ENCODE results near the gene USP17L20. TPM values are rescaled to one million over a fixed set of nuclear protein-coding genes. Genes with fewer than 3 reads are reported as not detected.
"Not testable (repeated sequence)": the region's sequence is repeated elsewhere in the genome, so short reads cannot be mapped to it uniquely, and the experiment has no call there.

Gene USP17L20
- total and polyA plus RNA-seq, 4 donors, result not detected

DNA sequence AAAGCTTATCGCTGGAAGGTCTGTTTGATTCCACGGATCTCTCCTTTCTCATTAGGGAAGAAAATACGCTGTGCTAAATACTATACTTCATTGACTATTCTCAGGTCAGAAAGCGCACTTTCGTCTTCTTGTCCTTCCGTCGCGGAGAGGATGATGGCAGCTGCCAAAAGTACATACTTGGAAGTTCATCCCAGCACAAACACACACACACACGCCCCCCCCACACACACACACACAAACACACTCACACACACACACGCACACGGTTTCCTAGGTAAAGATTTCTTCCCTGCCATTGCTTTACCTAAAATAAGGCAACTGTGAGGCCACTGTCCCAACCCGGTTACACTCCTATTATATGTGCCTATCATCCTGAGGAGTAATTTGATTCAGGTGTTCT is 19.5 kb upstream of the USP17L20 start:
- not testable (repeated sequence) for H3K4me3 ChIP-seq; H3K27ac ChIP-seq (ENCODE audit: low read depth in 1 of 2, low read length in 1 of 2); ATAC-seq (ENCODE audit: insufficient read depth, low FRiP score); H3K27me3 ChIP-seq (ENCODE audit: control insufficient read depth in 3 of 3, insufficient read depth in 3 of 3, low read length in 2 of 3); DNase-seq; H3K4me1 ChIP-seq (ENCODE audit: control insufficient read depth in 5 of 5, insufficient read depth in 5 of 5, low read length in 5 of 5); H3K36me3 ChIP-seq (ENCODE audit: control insufficient read depth in 4 of 4, insufficient read depth in 4 of 4, low read length in 4 of 4); H3K9ac ChIP-seq (ENCODE audit: insufficient read depth in 1 of 2, low read length in 2 of 2); H3K9me3 ChIP-seq (ENCODE audit: control insufficient read depth in 4 of 4, insufficient read depth in 3 of 4, low read length in 3 of 4)
- WGBS, 2 donors, result 72 to 83% methylated on average over 9 to 11 of the region's 12 CpGs

DNA sequence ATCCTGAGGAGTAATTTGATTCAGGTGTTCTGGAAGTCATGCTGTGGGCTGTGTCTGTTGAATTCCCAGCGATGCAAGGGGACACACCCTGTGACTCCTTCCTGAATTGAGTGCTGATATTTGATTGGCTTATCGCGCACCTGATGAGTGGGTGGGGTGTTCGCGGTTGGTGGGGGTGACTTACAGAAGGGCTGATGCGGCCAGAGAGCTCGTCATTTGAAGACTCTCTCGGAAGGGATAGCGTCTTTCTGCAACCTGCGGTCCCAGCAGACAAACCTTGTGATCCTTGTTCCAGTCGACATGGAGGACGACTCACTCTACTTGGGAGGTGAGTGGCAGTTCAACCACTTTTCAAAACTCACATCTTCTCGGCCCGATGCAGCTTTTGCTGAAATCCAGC is 14.3 kb upstream of the USP17L20 start, which contains the start of gene USP17L17:
USP17L17 (plus strand) TSS at position 301 of the 400 bp plus-strand sequence; CDS start at position 301, 0 bp downstream.
- H3K4me3 ChIP-seq; DNase-seq; H3K27ac ChIP-seq (ENCODE audit: low read depth in 1 of 2, low read length in 1 of 2); ATAC-seq (ENCODE audit: insufficient read depth, low FRiP score); H3K9me3 ChIP-seq (ENCODE audit: control insufficient read depth in 4 of 4, insufficient read depth in 3 of 4, low read length in 3 of 4); H3K27me3 ChIP-seq (ENCODE audit: control insufficient read depth in 3 of 3, insufficient read depth in 3 of 3, low read length in 2 of 3); H3K9ac ChIP-seq (ENCODE audit: insufficient read depth in 1 of 2, low read length in 2 of 2); H3K36me3 ChIP-seq (ENCODE audit: control insufficient read depth in 4 of 4, insufficient read depth in 4 of 4, low read length in 4 of 4); H3K4me1 ChIP-seq (ENCODE audit: control insufficient read depth in 5 of 5, insufficient read depth in 5 of 5, low read length in 5 of 5): not testable (repeated sequence)
- WGBS, 2 donors, result 92% methylated on average over 5 of the region's 14 CpGs

DNA sequence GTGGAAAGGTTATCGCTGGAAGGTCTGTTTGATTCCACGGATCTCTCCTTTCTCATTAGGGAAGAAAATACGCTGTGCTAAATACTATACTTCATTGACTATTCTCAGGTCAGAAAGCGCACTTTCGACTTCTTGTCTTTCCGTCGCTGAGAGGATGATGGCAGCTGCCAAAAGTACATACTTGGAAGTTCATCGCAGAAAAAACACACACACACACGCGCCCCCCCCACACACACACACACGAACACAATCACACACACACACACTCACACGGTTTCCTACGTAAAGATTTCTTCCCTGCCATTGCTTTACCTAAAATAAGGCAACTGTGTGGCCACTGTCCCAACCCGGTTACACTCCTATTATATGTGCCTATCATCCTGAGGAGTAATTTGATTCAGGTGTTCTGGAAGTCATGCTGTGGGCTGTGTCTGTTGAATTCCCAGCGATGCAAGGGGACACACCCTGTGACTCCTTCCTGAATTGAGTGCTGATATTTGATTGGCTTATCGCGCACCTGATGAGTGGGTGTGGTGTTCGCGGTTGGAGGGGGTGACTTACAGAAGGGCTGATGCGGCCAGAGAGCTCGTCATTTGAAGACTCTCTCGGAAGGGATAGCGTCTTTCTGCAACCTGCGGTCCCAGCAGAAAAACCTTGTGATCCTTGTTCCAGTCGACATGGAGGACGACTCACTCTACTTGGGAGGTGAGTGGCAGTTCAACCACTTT is 9.8 kb upstream of the USP17L20 start, which contains the start of gene USP17L18:
USP17L18 (plus strand) TSS at position 678 of the 728 bp plus-strand sequence; CDS start at position 678, 0 bp downstream.
- not testable (repeated sequence) for H3K36me3 ChIP-seq (ENCODE audit: control insufficient read depth in 4 of 4, insufficient read depth in 4 of 4, low read length in 4 of 4); H3K27me3 ChIP-seq (ENCODE audit: control insufficient read depth in 3 of 3, insufficient read depth in 3 of 3, low read length in 2 of 3); H3K9ac ChIP-seq (ENCODE audit: insufficient read depth in 1 of 2, low read length in 2 of 2); H3K9me3 ChIP-seq (ENCODE audit: control insufficient read depth in 4 of 4, insufficient read depth in 3 of 4, low read length in 3 of 4); ATAC-seq (ENCODE audit: insufficient read depth, low FRiP score); H3K27ac ChIP-seq (ENCODE audit: low read depth in 1 of 2, low read length in 1 of 2); H3K4me1 ChIP-seq (ENCODE audit: control insufficient read depth in 5 of 5, insufficient read depth in 5 of 5, low read length in 5 of 5); H3K4me3 ChIP-seq
- DNase-seq, result peak in 1 of 3 donors; percentile 12
- 88 to 89% methylated on average over 14 to 15 of the region's 26 CpGs for WGBS, 2 donors

DNA sequence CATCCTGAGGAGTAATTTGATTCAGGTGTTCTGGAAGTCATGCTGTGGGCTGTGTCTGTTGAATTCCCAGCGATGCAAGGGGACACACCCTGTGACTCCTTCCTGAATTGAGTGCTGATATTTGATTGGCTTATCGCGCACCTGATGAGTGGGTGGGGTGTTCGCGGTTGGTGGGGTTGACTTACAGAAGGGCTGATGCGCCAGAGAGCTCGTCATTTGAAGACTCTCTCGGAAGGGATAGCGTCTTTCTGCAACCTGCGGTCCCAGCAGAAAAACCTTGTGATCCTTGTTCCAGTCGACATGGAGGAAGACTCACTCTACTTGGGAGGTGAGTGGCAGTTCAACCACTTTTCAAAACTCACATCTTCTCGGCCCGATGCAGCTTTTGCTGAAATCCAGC is 4.8 kb upstream of the USP17L20 start, which contains the start of gene USP17L19:
USP17L19 (plus strand) TSS at position 301 of the 400 bp plus-strand sequence; CDS start at position 301, 0 bp downstream.
- not testable (repeated sequence) for H3K27me3 ChIP-seq (ENCODE audit: control insufficient read depth in 3 of 3, insufficient read depth in 3 of 3, low read length in 2 of 3); H3K27ac ChIP-seq (ENCODE audit: low read depth in 1 of 2, low read length in 1 of 2)
- no CpG with 5 or more reads among the region's 13 CpGs for WGBS, 2 donors

DNA sequence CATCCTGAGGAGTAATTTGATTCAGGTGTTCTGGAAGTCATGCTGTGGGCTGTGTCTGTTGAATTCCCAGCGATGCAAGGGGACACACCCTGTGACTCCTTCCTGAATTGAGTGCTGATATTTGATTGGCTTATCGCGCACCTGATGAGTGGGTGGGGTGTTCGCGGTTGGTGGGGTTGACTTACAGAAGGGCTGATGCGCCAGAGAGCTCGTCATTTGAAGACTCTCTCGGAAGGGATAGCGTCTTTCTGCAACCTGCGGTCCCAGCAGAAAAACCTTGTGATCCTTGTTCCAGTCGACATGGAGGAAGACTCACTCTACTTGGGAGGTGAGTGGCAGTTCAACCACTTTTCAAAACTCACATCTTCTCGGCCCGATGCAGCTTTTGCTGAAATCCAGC is 4.6 kb downstream of the USP17L20 start, which contains the start of gene USP17L21:
USP17L21 (plus strand) TSS at position 301 of the 400 bp plus-strand sequence; CDS start at position 301, 0 bp downstream.
- no CpG with 5 or more reads among the region's 13 CpGs for WGBS, 2 donors
- H3K9ac ChIP-seq (ENCODE audit: insufficient read depth in 1 of 2, low read length in 2 of 2); H3K27me3 ChIP-seq (ENCODE audit: control insufficient read depth in 3 of 3, insufficient read depth in 3 of 3, low read length in 2 of 3): not testable (repeated sequence)

More for the DNA sequence above, 4.8 kb upstream of the USP17L20 start, which contains the start of gene USP17L19:
- H3K4me3 ChIP-seq; DNase-seq; H3K4me1 ChIP-seq (ENCODE audit: control insufficient read depth in 5 of 5, insufficient read depth in 5 of 5, low read length in 5 of 5); ATAC-seq (ENCODE audit: insufficient read depth, low FRiP score); H3K9ac ChIP-seq (ENCODE audit: insufficient read depth in 1 of 2, low read length in 2 of 2); H3K9me3 ChIP-seq (ENCODE audit: control insufficient read depth in 4 of 4, insufficient read depth in 3 of 4, low read length in 3 of 4); H3K36me3 ChIP-seq (ENCODE audit: control insufficient read depth in 4 of 4, insufficient read depth in 4 of 4, low read length in 4 of 4): not testable (repeated sequence)

DNA sequence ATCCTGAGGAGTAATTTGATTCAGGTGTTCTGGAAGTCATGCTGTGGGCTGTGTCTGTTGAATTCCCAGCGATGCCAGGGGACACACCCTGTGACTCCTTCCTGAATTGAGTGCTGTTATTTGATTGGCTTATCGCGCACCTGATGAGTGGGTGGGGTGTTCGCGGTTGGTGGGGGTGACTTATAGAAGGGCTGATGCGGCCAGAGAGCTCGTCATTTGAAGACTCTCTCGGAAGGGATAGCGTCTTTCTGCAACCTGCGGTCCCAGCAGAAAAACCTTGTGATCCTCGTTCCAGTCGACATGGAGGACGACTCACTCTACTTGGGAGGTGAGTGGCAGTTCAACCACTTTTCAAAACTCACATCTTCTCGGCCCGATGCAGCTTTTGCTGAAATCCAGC is 9.4 kb downstream of the USP17L20 start, which contains the start of gene USP17L22:
USP17L22 (plus strand) TSS at position 301 of the 400 bp plus-strand sequence; CDS start at position 301, 0 bp downstream.
- H3K36me3 ChIP-seq (ENCODE audit: control insufficient read depth in 4 of 4, insufficient read depth in 4 of 4, low read length in 4 of 4); H3K9me3 ChIP-seq (ENCODE audit: control insufficient read depth in 4 of 4, insufficient read depth in 3 of 4, low read length in 3 of 4); H3K4me1 ChIP-seq (ENCODE audit: control insufficient read depth in 5 of 5, insufficient read depth in 5 of 5, low read length in 5 of 5); H3K27me3 ChIP-seq (ENCODE audit: control insufficient read depth in 3 of 3, insufficient read depth in 3 of 3, low read length in 2 of 3); H3K9ac ChIP-seq (ENCODE audit: insufficient read depth in 1 of 2, low read length in 2 of 2); H3K4me3 ChIP-seq; ATAC-seq (ENCODE audit: insufficient read depth, low FRiP score); DNase-seq; H3K27ac ChIP-seq (ENCODE audit: low read depth in 1 of 2, low read length in 1 of 2): not testable (repeated sequence)
- no CpG with 5 or more reads among the region's 15 CpGs for WGBS, 2 donors

More for the DNA sequence above, 4.6 kb downstream of the USP17L20 start, which contains the start of gene USP17L21:
- not testable (repeated sequence) for H3K27ac ChIP-seq (ENCODE audit: low read depth in 1 of 2, low read length in 1 of 2); DNase-seq; H3K4me1 ChIP-seq (ENCODE audit: control insufficient read depth in 5 of 5, insufficient read depth in 5 of 5, low read length in 5 of 5); H3K9me3 ChIP-seq (ENCODE audit: control insufficient read depth in 4 of 4, insufficient read depth in 3 of 4, low read length in 3 of 4); ATAC-seq (ENCODE audit: insufficient read depth, low FRiP score); H3K4me3 ChIP-seq; H3K36me3 ChIP-seq (ENCODE audit: control insufficient read depth in 4 of 4, insufficient read depth in 4 of 4, low read length in 4 of 4)

DNA sequence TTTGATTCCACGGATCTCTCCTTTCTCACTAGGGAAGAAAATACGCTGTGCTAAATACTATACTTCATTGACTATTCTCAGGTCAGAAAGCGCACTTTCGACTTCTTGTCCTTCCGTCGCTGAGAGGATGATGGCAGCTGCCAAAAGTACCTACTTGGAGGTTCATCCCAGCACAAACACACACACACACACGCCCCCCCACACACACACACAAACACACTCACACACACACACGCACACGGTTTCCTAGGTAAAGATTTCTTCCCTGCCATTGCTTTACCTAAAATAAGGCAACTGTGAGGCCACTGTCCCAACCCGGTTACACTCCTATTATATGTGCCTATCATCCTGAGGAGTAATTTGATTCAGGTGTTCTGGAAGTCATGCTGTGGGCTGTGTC is 13.8 kb downstream of the USP17L20 start:
- not testable (repeated sequence) for H3K4me3 ChIP-seq; H3K9me3 ChIP-seq (ENCODE audit: control insufficient read depth in 4 of 4, insufficient read depth in 3 of 4, low read length in 3 of 4); DNase-seq; H3K4me1 ChIP-seq (ENCODE audit: control insufficient read depth in 5 of 5, insufficient read depth in 5 of 5, low read length in 5 of 5); H3K36me3 ChIP-seq (ENCODE audit: control insufficient read depth in 4 of 4, insufficient read depth in 4 of 4, low read length in 4 of 4); H3K27me3 ChIP-seq (ENCODE audit: control insufficient read depth in 3 of 3, insufficient read depth in 3 of 3, low read length in 2 of 3); ATAC-seq (ENCODE audit: insufficient read depth, low FRiP score); H3K9ac ChIP-seq (ENCODE audit: insufficient read depth in 1 of 2, low read length in 2 of 2); H3K27ac ChIP-seq (ENCODE audit: low read depth in 1 of 2, low read length in 1 of 2)
- 83 to 85% methylated on average over 4 to 5 of the region's 10 CpGs for WGBS, 2 donors
